ENCODE results near the gene ADGRV1.
"Not testable (repeated sequence)": the region's sequence is repeated elsewhere in the genome, so short reads cannot be mapped to it uniquely, and the experiment has no call there.

ADGRV1 gene

GRCh38 chr5:90843443-90843842 is 284.8 kb downstream of the ADGRV1 start:
- TF ChIP-seq EZH2phosphoT487 (conservative IDR thresholded peaks at IDR 0.05; ENCODE audit: low read length) (no peak), CTCF (IDR thresholded peaks at IDR 0.05; ENCODE audit: insufficient read depth, low read length, poor library complexity, severe bottlenecking) (no peak)
- H3K9me3 ChIP-seq (ENCODE audit: insufficient read depth, low read length): no peaks in the 10 kb centered on the region
- H2AFZ ChIP-seq (ENCODE audit: low read depth, low read length, severe bottlenecking): no peak overlapping the region
- no peaks in the 10 kb centered on the region for H4K20me1 ChIP-seq (ENCODE audit: low read depth, low read length)
- H3K4me3 ChIP-seq (ENCODE audit: insufficient read depth, low read length, poor library complexity, severe bottlenecking): no peak overlapping the region
- no peaks in the 10 kb centered on the region for H3F3A ChIP-seq (ENCODE audit: insufficient read depth)
- H3K9me2 ChIP-seq (replicated peaks; ENCODE audit: insufficient read depth, low read length): no peaks in the 10 kb centered on the region
- no peak overlapping the region for H3K4me2 ChIP-seq (ENCODE audit: low read depth, low read length, poor library complexity, severe bottlenecking)
- H3K27me3 ChIP-seq (ENCODE audit: low read length): no peaks in the 10 kb centered on the region
- no peaks in the 10 kb centered on the region for H3K36me3 ChIP-seq (ENCODE audit: low read length)
- no peak overlapping the region for H3K27ac ChIP-seq (ENCODE audit: low read depth, low read length)
- no peaks in the 10 kb centered on the region for H3K79me2 ChIP-seq (ENCODE audit: insufficient read depth, low read length)
- H3K9ac ChIP-seq (ENCODE audit: low read length): no peak overlapping the region

- Histone ChIP-seq H3K4me3 (ENCODE audit: insufficient read depth, low read length, poor library complexity, severe bottlenecking) (no peak overlapping the region), H3K27me3 (ENCODE audit: low read length) (no peaks in the 10 kb centered on the region), H3F3A (ENCODE audit: insufficient read depth) (no peaks in the 10 kb centered on the region), H3K9ac (ENCODE audit: low read length) (no peak overlapping the region), H3K36me3 (ENCODE audit: low read length) (no peaks in the 10 kb centered on the region), H3K9me2 (replicated peaks; ENCODE audit: insufficient read depth, low read length) (no peaks in the 10 kb centered on the region), H3K9me3 (ENCODE audit: insufficient read depth, low read length) (no peaks in the 10 kb centered on the region), H2AFZ (ENCODE audit: low read depth, low read length, severe bottlenecking) (no peak overlapping the region), H3K27ac (ENCODE audit: low read depth, low read length) (no peak overlapping the region), H3K4me2 (ENCODE audit: low read depth, low read length, poor library complexity, severe bottlenecking) (no peak overlapping the region), H3K79me2 (ENCODE audit: insufficient read depth, low read length) (no peaks in the 10 kb centered on the region), H4K20me1 (ENCODE audit: low read depth, low read length) (no peaks in the 10 kb centered on the region)
- TF ChIP-seq EZH2phosphoT487 (conservative IDR thresholded peaks at IDR 0.05; ENCODE audit: low read length) (no peak), CTCF (IDR thresholded peaks at IDR 0.05; ENCODE audit: insufficient read depth, low read length, poor library complexity, severe bottlenecking) (no peak)
Measured at GRCh38 chr5:90844931-90845330, 286.3 kb downstream of the ADGRV1 start.

- H2AFZ ChIP-seq (ENCODE audit: low read depth, low read length, severe bottlenecking): no peak overlapping the region
- no peak overlapping the region for H3K9ac ChIP-seq (ENCODE audit: low read length)
- H3K4me2 ChIP-seq (ENCODE audit: low read depth, low read length, poor library complexity, severe bottlenecking): no peak overlapping the region
- no peaks in the 10 kb centered on the region for H3K9me3 ChIP-seq (ENCODE audit: insufficient read depth, low read length)
- no peaks in the 10 kb centered on the region for H3K27me3 ChIP-seq (ENCODE audit: low read length)
- H3K4me3 ChIP-seq (ENCODE audit: insufficient read depth, low read length, poor library complexity, severe bottlenecking): no peak overlapping the region
- no peaks in the 10 kb centered on the region for H3K9me2 ChIP-seq (replicated peaks; ENCODE audit: insufficient read depth, low read length)
- TF ChIP-seq CTCF (IDR thresholded peaks at IDR 0.05; ENCODE audit: insufficient read depth, low read length, poor library complexity, severe bottlenecking): no peak
- no peak for TF ChIP-seq EZH2phosphoT487 (conservative IDR thresholded peaks at IDR 0.05; ENCODE audit: low read length)
- no peaks in the 10 kb centered on the region for H4K20me1 ChIP-seq (ENCODE audit: low read depth, low read length)
- H3K79me2 ChIP-seq (ENCODE audit: insufficient read depth, low read length): no peaks in the 10 kb centered on the region
- H3F3A ChIP-seq (ENCODE audit: insufficient read depth): no peaks in the 10 kb centered on the region
- H3K36me3 ChIP-seq (ENCODE audit: low read length): no peaks in the 10 kb centered on the region
- H3K27ac ChIP-seq (ENCODE audit: low read depth, low read length): no peak overlapping the region
Measured at GRCh38 chr5:90845723-90846554, 287.3 kb downstream of the ADGRV1 start.

- not testable (repeated sequence) for H3K4me2 ChIP-seq (ENCODE audit: low read depth, low read length, poor library complexity, severe bottlenecking); H3K27ac ChIP-seq (ENCODE audit: low read depth, low read length); H3K9me2 ChIP-seq (replicated peaks; ENCODE audit: insufficient read depth, low read length); H2AFZ ChIP-seq (ENCODE audit: low read depth, low read length, severe bottlenecking); H3K79me2 ChIP-seq (ENCODE audit: insufficient read depth, low read length); H3K4me3 ChIP-seq (ENCODE audit: insufficient read depth, low read length, poor library complexity, severe bottlenecking); H4K20me1 ChIP-seq (ENCODE audit: low read depth, low read length); H3K9ac ChIP-seq (ENCODE audit: low read length); H3K36me3 ChIP-seq (ENCODE audit: low read length); H3K27me3 ChIP-seq (ENCODE audit: low read length); H3K9me3 ChIP-seq (ENCODE audit: insufficient read depth, low read length); H3F3A ChIP-seq (ENCODE audit: insufficient read depth)
Measured at GRCh38 chr5:90847606-90848005, 289.0 kb downstream of the ADGRV1 start.

All from SU-DHL-6 (cell line).